ENCODE results near the gene LIX1.
"Not testable (repeated sequence)": the region's sequence is repeated elsewhere in the genome, so short reads cannot be mapped to it uniquely, and the experiment has no call there.

LIX1 gene

DNA sequence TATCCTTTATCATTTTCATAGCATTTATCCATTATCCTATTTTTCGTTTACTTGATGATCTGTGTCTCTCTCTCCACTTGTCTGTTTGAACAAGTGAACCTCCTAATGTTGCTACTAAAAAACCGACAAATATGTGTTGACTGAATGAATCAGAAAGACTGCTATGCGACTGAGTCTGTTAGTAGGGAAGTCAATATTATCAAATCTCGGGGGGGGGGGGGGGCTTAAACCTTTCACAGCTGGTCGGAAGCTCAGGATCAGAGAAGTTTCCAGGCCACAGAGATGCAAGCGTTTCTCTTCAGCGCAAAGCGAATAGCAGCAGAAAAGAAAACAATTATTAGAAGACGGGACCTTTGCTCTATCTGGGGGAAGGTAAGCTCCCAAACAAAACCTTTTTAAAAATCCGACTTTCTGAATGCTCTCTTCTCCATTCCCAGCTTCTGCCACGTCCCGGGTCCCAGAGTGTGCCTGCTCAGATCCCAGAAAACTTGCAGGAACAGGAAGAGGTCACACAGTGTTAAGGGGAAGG, 40.2 kb upstream of the LIX1 start:
- no peak for DNase-seq (ENCODE audit: low spot score)
- peak overlapping the region; percentile 51 for H3K4me3 ChIP-seq (ENCODE audit: severe bottlenecking)
- no peaks in the 10 kb centered on the region for H3K27me3 ChIP-seq (ENCODE audit: insufficient read depth, poor library complexity, severe bottlenecking)
- H3K4me1 ChIP-seq (ENCODE audit: insufficient read depth, poor library complexity, severe bottlenecking): peaks cover 14% of the 10 kb centered on the region
- ATAC-seq (ENCODE audit: low read depth): no peak
- H3K9me3 ChIP-seq (ENCODE audit: severe bottlenecking): no peaks in the 10 kb centered on the region
- peak overlapping the region; percentile 84 for H3K27ac ChIP-seq (ENCODE audit: poor library complexity, severe bottlenecking)
- TF ChIP-seq CTCF (IDR thresholded peaks at IDR 0.05; ENCODE audit: poor library complexity, severe bottlenecking): no peak
- peaks cover 26% of the 10 kb centered on the region for H3K36me3 ChIP-seq (ENCODE audit: low read depth)

DNA sequence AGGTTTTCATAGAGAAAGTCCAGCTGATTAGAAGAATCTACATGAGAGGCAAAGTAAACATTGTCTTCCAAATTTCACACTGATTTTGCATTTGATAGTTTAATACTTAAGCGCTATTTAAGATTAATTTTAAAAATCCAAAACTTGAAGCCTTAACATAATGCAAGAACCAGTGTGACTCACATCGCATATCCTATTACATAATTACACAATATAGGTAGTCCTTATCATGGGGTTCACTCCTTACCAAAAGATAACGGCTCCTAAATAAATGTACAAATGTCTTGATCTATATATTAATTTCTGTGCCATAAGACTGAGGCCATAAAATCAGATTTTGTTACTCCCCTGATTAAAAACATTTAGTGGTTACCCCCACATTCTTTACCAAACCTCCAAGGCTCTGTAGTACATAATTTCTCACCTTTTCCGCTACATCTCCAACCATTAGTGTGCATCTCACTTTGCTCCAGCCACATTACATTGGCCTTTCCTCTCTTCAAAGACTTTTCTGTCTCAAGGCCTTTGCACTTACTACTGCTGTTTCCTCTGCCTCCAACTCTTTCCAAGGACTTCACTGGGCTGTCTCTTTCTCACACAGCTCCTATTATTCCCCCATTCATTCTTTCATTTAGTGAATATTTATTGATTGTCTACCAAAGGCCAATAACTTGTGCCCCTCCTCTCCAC, 39.6 kb upstream of the LIX1 start:
- no peaks in the 10 kb centered on the region for H3K9me3 ChIP-seq (ENCODE audit: severe bottlenecking)
- H3K27me3 ChIP-seq (ENCODE audit: insufficient read depth, poor library complexity, severe bottlenecking): no peaks in the 10 kb centered on the region
- peak overlapping the region; percentile 51 for H3K4me3 ChIP-seq (ENCODE audit: severe bottlenecking)
- TF ChIP-seq CTCF (IDR thresholded peaks at IDR 0.05; ENCODE audit: poor library complexity, severe bottlenecking): no peak
- H3K4me1 ChIP-seq (ENCODE audit: insufficient read depth, poor library complexity, severe bottlenecking): peaks cover 14% of the 10 kb centered on the region
- DNase-seq (ENCODE audit: low spot score) (no peak), ATAC-seq (ENCODE audit: low read depth) (no peak)
- peak overlapping the region; percentile 84 for H3K27ac ChIP-seq (ENCODE audit: poor library complexity, severe bottlenecking)
- peaks cover 32% of the 10 kb centered on the region for H3K36me3 ChIP-seq (ENCODE audit: low read depth)

GRCh38 chr5:97179457-97179856, 37.0 kb upstream of the LIX1 start:
- DNase-seq (ENCODE audit: low spot score); H3K27ac ChIP-seq (ENCODE audit: poor library complexity, severe bottlenecking); H3K27me3 ChIP-seq (ENCODE audit: insufficient read depth, poor library complexity, severe bottlenecking); ATAC-seq (ENCODE audit: low read depth); H3K4me3 ChIP-seq (ENCODE audit: severe bottlenecking); H3K9me3 ChIP-seq (ENCODE audit: severe bottlenecking): not testable (repeated sequence)
- Histone ChIP-seq H3K36me3 (ENCODE audit: low read depth) (peaks cover 58% of the 10 kb centered on the region), H3K4me1 (ENCODE audit: insufficient read depth, poor library complexity, severe bottlenecking) (peaks cover 14% of the 10 kb centered on the region)

DNA sequence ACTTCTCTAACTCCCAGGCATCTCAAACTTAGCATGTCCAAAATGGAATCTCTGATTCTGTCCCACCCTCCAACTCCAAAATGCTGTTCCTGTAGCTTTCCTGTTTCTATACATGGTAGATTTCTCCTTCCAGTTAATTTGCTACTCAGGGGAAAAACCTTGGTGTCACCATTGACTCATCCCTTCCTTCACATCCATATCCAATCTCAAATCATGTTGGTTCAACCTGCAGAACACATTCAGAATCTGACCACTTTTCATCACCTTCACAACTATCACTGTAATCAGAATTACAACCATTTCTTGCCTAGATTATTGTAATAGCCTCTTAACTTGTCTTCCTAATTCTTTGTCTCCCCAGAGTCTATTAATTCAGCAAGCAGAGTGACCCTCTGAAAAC, 29.8 kb upstream of the LIX1 start:
- Histone ChIP-seq H3K27ac (ENCODE audit: poor library complexity, severe bottlenecking) (no peak overlapping the region), H3K36me3 (ENCODE audit: low read depth) (peaks cover 100% of the 10 kb centered on the region), H3K9me3 (ENCODE audit: severe bottlenecking) (no peaks in the 10 kb centered on the region), H3K4me1 (ENCODE audit: insufficient read depth, poor library complexity, severe bottlenecking) (no peaks in the 10 kb centered on the region), H3K27me3 (ENCODE audit: insufficient read depth, poor library complexity, severe bottlenecking) (no peaks in the 10 kb centered on the region), H3K4me3 (ENCODE audit: severe bottlenecking) (no peak overlapping the region)
- no peak for DNase-seq (ENCODE audit: low spot score)
- ATAC-seq (ENCODE audit: low read depth): no peak
- no peak for TF ChIP-seq CTCF (IDR thresholded peaks at IDR 0.05; ENCODE audit: poor library complexity, severe bottlenecking)

DNA sequence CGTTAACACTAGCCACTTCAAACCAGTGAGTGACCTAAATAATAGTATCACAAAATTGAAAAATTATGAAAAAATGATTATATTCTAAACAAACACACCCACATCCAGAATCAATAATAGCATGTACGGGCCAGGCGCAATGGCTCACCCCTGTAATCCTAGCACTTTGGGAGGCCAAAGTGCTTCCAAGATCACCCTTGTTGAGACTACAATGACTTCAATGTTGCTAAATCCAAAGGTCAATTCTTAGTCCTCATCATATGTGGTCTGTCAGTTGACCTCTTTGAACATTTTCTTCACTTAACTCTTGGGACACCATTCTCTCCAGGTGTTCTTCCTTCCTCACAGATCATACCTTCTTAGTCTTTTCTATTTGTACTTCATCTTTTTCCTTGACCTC, 29.3 kb upstream of the LIX1 start:
- Histone ChIP-seq H3K36me3 (ENCODE audit: low read depth) (peaks cover 100% of the 10 kb centered on the region), H3K4me1 (ENCODE audit: insufficient read depth, poor library complexity, severe bottlenecking) (no peaks in the 10 kb centered on the region), H3K27ac (ENCODE audit: poor library complexity, severe bottlenecking) (no peak overlapping the region), H3K4me3 (ENCODE audit: severe bottlenecking) (no peak overlapping the region), H3K9me3 (ENCODE audit: severe bottlenecking) (no peaks in the 10 kb centered on the region), H3K27me3 (ENCODE audit: insufficient read depth, poor library complexity, severe bottlenecking) (no peaks in the 10 kb centered on the region)
- DNase-seq (ENCODE audit: low spot score) (no peak), ATAC-seq (ENCODE audit: low read depth) (no peak)
- no peak for TF ChIP-seq CTCF (IDR thresholded peaks at IDR 0.05; ENCODE audit: poor library complexity, severe bottlenecking)

All from RWPE2 (cell line).